OCI-LY7 (cell line): ENCODE data around the gene FHDC1. TPM values are rescaled to one million over a fixed set of nuclear protein-coding genes. Genes with fewer than 3 reads are reported as not detected.
A peak's percentile ranks its signal among the peaks of the same experiment; 100 is the strongest.

Source experiments
- Bru-seq: library from RNA; stranded (reverse); fragments of 400-500 nt; gene quantifications from one replicate; lab custom pipeline; 2021; lab: Mats Ljungman, UMichigan
- BruChase-seq, 2 experiments: library from RNA; stranded (reverse); fragments of 400-500 nt; gene quantifications; one replicate each; lab custom pipeline; 2021; lab: Mats Ljungman, UMichigan
- BruUV-seq: library from RNA; stranded (reverse); fragments of 400-500 nt; replicated peaks from 2 replicates; lab custom pipeline; 2021; lab: Mats Ljungman, UMichigan
- CTCF ChIA-PET: fragments of 300-600 bp; sonication (Branson Sonifier 250); formaldehyde crosslinking; loops from one replicate; lab custom pipeline; 2022; ENCODE audit warnings: antibody characterized with exemption; ENCODE audit not compliant: unreplicated experiment; lab: Charles Lee
- POLR2A ChIA-PET: fragments of 300-600 bp; sonication (Branson Sonifier 250); formaldehyde crosslinking; loops from one replicate; lab custom pipeline; 2022; ENCODE audit warnings: antibody characterized with exemption; lab: Charles Lee
- DNase-seq: peaks from one replicate; pipeline ENCODE4 v3.0.0-alpha.2; 2015; ENCODE audit warnings: low spot score
- H2AFZ ChIP-seq: fragments of 200-600 bp; sonication (generic), shearing (Covaris generic); 2 replicates; pipeline ENCODE4 v1.6.1; 2014; ENCODE audit warnings: mild to moderate bottlenecking, antibody characterized with exemption, low read length, moderate library complexity
- H3K27ac ChIP-seq: fragments of 200-600 bp; sonication (generic); 2 replicates; pipeline ENCODE4 v1.5.1; 2014; ENCODE audit warnings: mixed run types, low read depth, mild to moderate bottlenecking, moderate library complexity, low read length, inconsistent platforms; ENCODE audit not compliant: poor library complexity, severe bottlenecking
- H3K36me3 ChIP-seq: fragments of 200-600 bp; sonication (generic); 2 replicates; pipeline ENCODE4 v1.6.1; 2014; ENCODE audit warnings: mild to moderate bottlenecking, antibody characterized with exemption, low read length, moderate library complexity, mixed read lengths; ENCODE audit not compliant: insufficient read depth
- H3K4me1 ChIP-seq: fragments of 200-600 bp; sonication (generic); 2 replicates; pipeline ENCODE4 v1.5.1; 2014; ENCODE audit warnings: mild to moderate bottlenecking, low read length; ENCODE audit not compliant: insufficient read depth, poor library complexity, severe bottlenecking
- H3K4me2 ChIP-seq: fragments of 200-600 bp; sonication (generic); 2 replicates; pipeline ENCODE4 v1.6.1; 2014; ENCODE audit warnings: mild to moderate bottlenecking, low read length
- H3K4me3 ChIP-seq: fragments of 200-600 bp; sonication (generic); 2 replicates; pipeline ENCODE4 v1.5.1; 2014; ENCODE audit warnings: mild to moderate bottlenecking, low read depth, low read length; ENCODE audit not compliant: poor library complexity, severe bottlenecking
- H3K79me2 ChIP-seq: fragments of 200-600 bp; sonication (generic); 2 replicates; pipeline ENCODE4 v1.6.1; 2016; ENCODE audit warnings: low read depth, mild to moderate bottlenecking, low read length, moderate library complexity, mixed read lengths; ENCODE audit not compliant: insufficient read depth
- H3K9me2 ChIP-seq: fragments of 200-600 bp; sonication (generic); 2 replicates; pipeline ENCODE4 v1.6.1; 2016; ENCODE audit warnings: mild to moderate bottlenecking, low read length, mixed read lengths; ENCODE audit not compliant: insufficient read depth
- H3K9me3 ChIP-seq: fragments of 200-600 bp; sonication (generic); 2 replicates; pipeline ENCODE4 v1.6.1; 2014; ENCODE audit warnings: mild to moderate bottlenecking, mixed run types, low read length, mixed read lengths
- H4K20me1 ChIP-seq: fragments of 200-600 bp; sonication (generic); 2 replicates; pipeline ENCODE4 v1.6.1; 2014; ENCODE audit warnings: mild to moderate bottlenecking, antibody characterized with exemption, low read length, moderate library complexity, mixed read lengths; ENCODE audit not compliant: insufficient read depth
- CTCF ChIP-seq: fragments of 200-600 bp; sonication (generic); conservative IDR thresholded peaks from 2 replicates; pipeline ENCODE4 v1.5.1; 2014; ENCODE audit warnings: mild to moderate bottlenecking, antibody characterized with exemption, low read length, moderate library complexity, mixed read lengths
- EZH2phosphoT487 ChIP-seq: fragments of 200-600 bp; sonication (generic); IDR thresholded peaks from 2 replicates; pipeline ENCODE4 v1.6.1; 2018; ENCODE audit warnings: low read depth, borderline replicate concordance, mild to moderate bottlenecking, mixed run types, antibody characterized with exemption, low read length, moderate library complexity, mixed read lengths
- intact Hi-C: fragments of 100-400 bp; cut with micrococcal nuclease; formaldehyde crosslinking; loops from one replicate; pipeline ENCODE4 v1.10.0; 2022; ENCODE audit not compliant: unreplicated experiment
- long read RNA-seq: library from polyadenylated mRNA; stranded (forward); transcript quantifications from one replicate; pipeline ENCODE4 v2.0.0, GENCODE V29; 2022
- total RNA-seq, 2 experiments: library from RNA; depleted of rRNA in 1 of 2; stranded (reverse); fragments of >200 nt in 1 of 2; shearing (Covaris generic) in 1 of 2; gene quantifications; 2 replicates each; pipeline ENCODE4 v1.2.3, GENCODE V29; 2014 to 2022

Gene FHDC1
- total RNA-seq (2014; rRNA removed; shearing (Covaris generic)) = 0.03 and 0.13 TPM in 2 replicates
- 0.04 and 0.06 TPM in 2 replicates for total RNA-seq (2022)
- percentile 22 among the genes with signal in this experiment for Bru-seq, nascent RNA
- percentile 20 among the genes with signal in this experiment for BruChase-seq, experiment 1, labeled RNA remaining after a 6-hour chase
- percentile 24 among the genes with signal in this experiment for BruChase-seq, experiment 2, labeled RNA remaining after a 2-hour chase
- long read RNA-seq = 0 reads

GRCh38 chr4:152935631-152936445, at the start of gene FHDC1:
FHDC1 (plus strand) TSS chr4:152936323; CDS start chr4:152943058, 6,735 bp downstream.
- no peak within 1 kb of the TSS for H3K4me2 ChIP-seq
- ChIA-PET CTCF (interaction anchor here (0.6 kb wide), 1 partner anchor 191 kb away, joined by 3 read pairs; no protein-coding TSS in a partner anchor), POLR2A (no interaction called here)
- H3K4me3 ChIP-seq = no peak within 1 kb of the TSS
- DNase-seq = no peak
- TF ChIP-seq EZH2phosphoT487 (no peak), CTCF (no peak)
- no peaks in the 10 kb centered on the region for H3K79me2 ChIP-seq
- H3K36me3 ChIP-seq = no peaks in the 10 kb centered on the region
- H2AFZ ChIP-seq = no peak within 1 kb of the TSS
- intact Hi-C loops = loop anchor here (10.0 kb wide), 1 partner anchor 189 kb away; no protein-coding TSS in a partner anchor
- no peaks in the 10 kb centered on the region for H3K9me2 ChIP-seq
- no peak within 1 kb of the TSS for H3K27ac ChIP-seq
- no peaks in the 10 kb centered on the region for H3K9me3 ChIP-seq
- H3K4me1 ChIP-seq = no peaks in the 10 kb centered on the region
- BruUV-seq = no TSS peak
- H4K20me1 ChIP-seq = no peaks in the 10 kb centered on the region

GRCh38 chr4:152887981-152888380, 48.1 kb upstream of the FHDC1 start:
- Histone ChIP-seq H3K79me2 (no peaks in the 10 kb centered on the region), H3K9me2 (no peaks in the 10 kb centered on the region), H3K36me3 (peaks cover 11% of the 10 kb centered on the region), H4K20me1 (no peaks in the 10 kb centered on the region), H3K27ac (no peak overlapping the region), H2AFZ (no peak overlapping the region), H3K4me3 (no peak overlapping the region), H3K4me2 (no peak overlapping the region), H3K4me1 (no peaks in the 10 kb centered on the region), H3K9me3 (no peaks in the 10 kb centered on the region)
- BruUV-seq = no TSS peak
- TF ChIP-seq EZH2phosphoT487 (no peak), CTCF (no peak)
- ChIA-PET CTCF (no interaction called here), POLR2A (interaction anchor here (0.6 to 1.3 kb wide), 2 partner anchors 26 to 1459 kb away, joined by 3 to 5 read pairs; no protein-coding TSS in a partner anchor)
- no peak for DNase-seq
- intact Hi-C loops = no loop called here
